ENCODE results near the gene GRB10.
A peak's percentile ranks its signal among the peaks of the same experiment; 100 is the strongest.

GRB10 gene

GRCh38 chr7:50669890-50670289 lies 112.8 kb downstream of the GRB10 start:
- ATAC-seq (replicated peaks; ENCODE audit: extremely low read depth, poor library complexity, severe bottlenecking) (no peak), DNase-seq (ENCODE audit: low spot score in 2 of 2) (no peak)
- H3K36me3 Mint-ChIP-seq (ENCODE audit: insufficient read depth): no peaks in the 10 kb centered on the region
- no peak overlapping the region for H3K27ac Mint-ChIP-seq (ENCODE audit: low read depth)
- H3K4me3 Mint-ChIP-seq: no peak overlapping the region
- H3K9me3 Mint-ChIP-seq: no peaks in the 10 kb centered on the region
- H3K27me3 Mint-ChIP-seq: no peaks in the 10 kb centered on the region
- peaks cover 7% of the 10 kb centered on the region for H3K4me1 Mint-ChIP-seq

- no peaks in the 10 kb centered on the region for H3K27me3 Mint-ChIP-seq
- peaks cover 21% of the 10 kb centered on the region for H3K4me1 Mint-ChIP-seq
- no peaks in the 10 kb centered on the region for H3K36me3 Mint-ChIP-seq (ENCODE audit: insufficient read depth)
- H3K27ac Mint-ChIP-seq (ENCODE audit: low read depth): no peak overlapping the region
- no peak for DNase-seq (ENCODE audit: low spot score in 2 of 2)
- H3K4me3 Mint-ChIP-seq: no peak overlapping the region
- ATAC-seq (replicated peaks; ENCODE audit: extremely low read depth, poor library complexity, severe bottlenecking): no peak
- no peaks in the 10 kb centered on the region for H3K9me3 Mint-ChIP-seq
These were observed 114.9 kb downstream of the GRB10 start for GRCh38 chr7:50667789-50668226.

- Mint-ChIP-seq H3K4me3 (no peak overlapping the region), H3K9me3 (no peaks in the 10 kb centered on the region), H3K27ac (ENCODE audit: low read depth) (no peak overlapping the region), H3K27me3 (no peaks in the 10 kb centered on the region), H3K4me1 (peaks cover 25% of the 10 kb centered on the region), H3K36me3 (ENCODE audit: insufficient read depth) (no peaks in the 10 kb centered on the region)
- ATAC-seq (replicated peaks; ENCODE audit: extremely low read depth, poor library complexity, severe bottlenecking) (no peak), DNase-seq (ENCODE audit: low spot score in 2 of 2) (no peak)
These were observed 115.4 kb downstream of the GRB10 start for GRCh38 chr7:50667338-50667737.

- no peak overlapping the region for H3K27ac Mint-ChIP-seq (ENCODE audit: low read depth)
- no peaks in the 10 kb centered on the region for H3K27me3 Mint-ChIP-seq
- DNase-seq (ENCODE audit: low spot score in 2 of 2) (no peak), ATAC-seq (replicated peaks; ENCODE audit: extremely low read depth, poor library complexity, severe bottlenecking) (no peak)
- peaks cover 38% of the 10 kb centered on the region for H3K4me1 Mint-ChIP-seq
- no peaks in the 10 kb centered on the region for H3K36me3 Mint-ChIP-seq (ENCODE audit: insufficient read depth)
- no peaks in the 10 kb centered on the region for H3K9me3 Mint-ChIP-seq
- no peak overlapping the region for H3K4me3 Mint-ChIP-seq
These were observed 116.6 kb downstream of the GRB10 start for GRCh38 chr7:50666124-50666496.

GRCh38 chr7:50665403-50666123 lies 117.1 kb downstream of the GRB10 start:
- no peaks in the 10 kb centered on the region for H3K36me3 Mint-ChIP-seq (ENCODE audit: insufficient read depth)
- H3K27me3 Mint-ChIP-seq: no peaks in the 10 kb centered on the region
- no peak for ATAC-seq (replicated peaks; ENCODE audit: extremely low read depth, poor library complexity, severe bottlenecking)
- H3K27ac Mint-ChIP-seq (ENCODE audit: low read depth): peak overlapping the region; percentile 85
- no peak overlapping the region for H3K4me3 Mint-ChIP-seq
- H3K9me3 Mint-ChIP-seq: no peaks in the 10 kb centered on the region
- no peak for DNase-seq (ENCODE audit: low spot score in 2 of 2)
- peaks cover 43% of the 10 kb centered on the region for H3K4me1 Mint-ChIP-seq

GRCh38 chr7:50664937-50665336 lies 117.8 kb downstream of the GRB10 start:
- peak overlapping the region; percentile 85 for H3K27ac Mint-ChIP-seq (ENCODE audit: low read depth)
- DNase-seq (ENCODE audit: low spot score in 2 of 2) (no peak), ATAC-seq (replicated peaks; ENCODE audit: extremely low read depth, poor library complexity, severe bottlenecking) (no peak)

GRCh38 chr7:50664461-50664922 lies 118.2 kb downstream of the GRB10 start:
- peak; percentile 25 for ATAC-seq (replicated peaks; ENCODE audit: extremely low read depth, poor library complexity, severe bottlenecking)
- Mint-ChIP-seq H3K27ac (ENCODE audit: low read depth) (peak overlapping the region; percentile 85), H3K9me3 (no peaks in the 10 kb centered on the region), H3K36me3 (ENCODE audit: insufficient read depth) (peaks cover 2% of the 10 kb centered on the region), H3K4me3 (no peak overlapping the region), H3K4me1 (peaks cover 54% of the 10 kb centered on the region), H3K27me3 (no peaks in the 10 kb centered on the region)
- DNase-seq (ENCODE audit: low spot score in 2 of 2): no peak

More at GRCh38 chr7:50664937-50665336, 117.8 kb downstream of the GRB10 start:
- Mint-ChIP-seq H3K27me3 (no peaks in the 10 kb centered on the region), H3K9me3 (no peaks in the 10 kb centered on the region), H3K4me3 (no peak overlapping the region), H3K36me3 (ENCODE audit: insufficient read depth) (peaks cover 2% of the 10 kb centered on the region), H3K4me1 (peaks cover 49% of the 10 kb centered on the region)

- peaks cover 55% of the 10 kb centered on the region for H3K4me1 Mint-ChIP-seq
- no peaks in the 10 kb centered on the region for H3K9me3 Mint-ChIP-seq
- peaks cover 2% of the 10 kb centered on the region for H3K36me3 Mint-ChIP-seq (ENCODE audit: insufficient read depth)
- no peak for DNase-seq (ENCODE audit: low spot score in 2 of 2)
- peak overlapping the region; percentile 85 for H3K27ac Mint-ChIP-seq (ENCODE audit: low read depth)
- H3K27me3 Mint-ChIP-seq: no peaks in the 10 kb centered on the region
- ATAC-seq (replicated peaks; ENCODE audit: extremely low read depth, poor library complexity, severe bottlenecking): no peak
- peak overlapping the region; percentile 76 for H3K4me3 Mint-ChIP-seq
These were observed 119.1 kb downstream of the GRB10 start for GRCh38 chr7:50663396-50664102.

GRCh38 chr7:50662996-50663395 lies 119.7 kb downstream of the GRB10 start:
- Mint-ChIP-seq H3K27ac (ENCODE audit: low read depth) (peak overlapping the region; percentile 85), H3K4me1 (peaks cover 55% of the 10 kb centered on the region), H3K27me3 (no peaks in the 10 kb centered on the region), H3K36me3 (ENCODE audit: insufficient read depth) (peaks cover 2% of the 10 kb centered on the region), H3K9me3 (no peaks in the 10 kb centered on the region), H3K4me3 (peak overlapping the region; percentile 76)
- DNase-seq (ENCODE audit: low spot score in 2 of 2) (no peak), ATAC-seq (replicated peaks; ENCODE audit: extremely low read depth, poor library complexity, severe bottlenecking) (no peak)

- Mint-ChIP-seq H3K27me3 (no peaks in the 10 kb centered on the region), H3K4me3 (peak overlapping the region; percentile 76), H3K4me1 (peaks cover 55% of the 10 kb centered on the region), H3K9me3 (no peaks in the 10 kb centered on the region), H3K27ac (ENCODE audit: low read depth) (peak overlapping the region; percentile 85), H3K36me3 (ENCODE audit: insufficient read depth) (peaks cover 2% of the 10 kb centered on the region)
- DNase-seq (ENCODE audit: low spot score in 2 of 2) (no peak), ATAC-seq (replicated peaks; ENCODE audit: extremely low read depth, poor library complexity, severe bottlenecking) (peak; percentile 48)
These were observed 120.5 kb downstream of the GRB10 start for GRCh38 chr7:50662041-50662694.

GRCh38 chr7:50661345-50662040 lies 121.2 kb downstream of the GRB10 start:
- DNase-seq (ENCODE audit: low spot score in 2 of 2): no peak
- peak overlapping the region; percentile 76 for H3K4me3 Mint-ChIP-seq
- H3K27ac Mint-ChIP-seq (ENCODE audit: low read depth): peak overlapping the region; percentile 85
- H3K27me3 Mint-ChIP-seq: no peaks in the 10 kb centered on the region
- peaks cover 2% of the 10 kb centered on the region for H3K36me3 Mint-ChIP-seq (ENCODE audit: insufficient read depth)
- peak; percentile 27 for ATAC-seq (replicated peaks; ENCODE audit: extremely low read depth, poor library complexity, severe bottlenecking)
- H3K4me1 Mint-ChIP-seq: peaks cover 55% of the 10 kb centered on the region
- H3K9me3 Mint-ChIP-seq: no peaks in the 10 kb centered on the region

GRCh38 chr7:50660830-50661175 lies 121.9 kb downstream of the GRB10 start:
- Mint-ChIP-seq H3K9me3 (no peaks in the 10 kb centered on the region), H3K4me1 (peaks cover 55% of the 10 kb centered on the region), H3K36me3 (ENCODE audit: insufficient read depth) (peaks cover 2% of the 10 kb centered on the region), H3K4me3 (peak overlapping the region; percentile 76), H3K27ac (ENCODE audit: low read depth) (peak overlapping the region; percentile 85), H3K27me3 (no peaks in the 10 kb centered on the region)
- DNase-seq (ENCODE audit: low spot score in 2 of 2) (no peak), ATAC-seq (replicated peaks; ENCODE audit: extremely low read depth, poor library complexity, severe bottlenecking) (no peak)

Data from central memory CD8-positive, alpha-beta T cell (primary cell).